HG03095 (cell line): ENCODE measurements around the gene SLC1A7.
"Not testable (repeated sequence)": the region's sequence is repeated elsewhere in the genome, so short reads cannot be mapped to it uniquely, and the experiment has no call there.

Source experiments
- ATAC-seq: cut with Tn5 transposase; IDR thresholded peaks from one replicate; pipeline ENCODE4 v1.9.1; 2021; ENCODE audit warnings: moderate library complexity; ENCODE audit not compliant: unreplicated experiment

The SLC1A7 gene

GRCh38 chr1:53142226-53142853 is at the start of gene SLC1A7:
SLC1A7 (minus strand) TSS chr1:53142638; CDS start chr1:53142449, 189 bp downstream.
- ATAC-seq, result no peak

- ATAC-seq, result no peak
Observed at GRCh38 chr1:53190210-53190611, 47.8 kb upstream of the SLC1A7 start.

- ATAC-seq, result no peak
Observed at GRCh38 chr1:53189061-53189460, 46.6 kb upstream of the SLC1A7 start.

- ATAC-seq, result no peak
Observed at GRCh38 chr1:53188099-53188498, 45.7 kb upstream of the SLC1A7 start.

- no peak for ATAC-seq
Observed at GRCh38 chr1:53187401-53187800, 45.0 kb upstream of the SLC1A7 start.

- ATAC-seq, result no peak
Observed at GRCh38 chr1:53186533-53186932, 44.1 kb upstream of the SLC1A7 start.

- ATAC-seq, result not testable (repeated sequence)
Observed at GRCh38 chr1:53185955-53186297, 43.5 kb upstream of the SLC1A7 start.

- no peak for ATAC-seq
Observed at GRCh38 chr1:53183095-53183990, 40.9 kb upstream of the SLC1A7 start.

- ATAC-seq, result no peak
Observed at GRCh38 chr1:53182716-53183094, 40.3 kb upstream of the SLC1A7 start.

GRCh38 chr1:53182111-53182593 is 39.7 kb upstream of the SLC1A7 start:
- no peak for ATAC-seq

- ATAC-seq, result no peak
Observed at GRCh38 chr1:53180951-53181350, 38.5 kb upstream of the SLC1A7 start.

- ATAC-seq, result no peak
Observed at GRCh38 chr1:53180226-53180625, 37.8 kb upstream of the SLC1A7 start.

GRCh38 chr1:53176452-53177208 is 34.2 kb upstream of the SLC1A7 start:
- no peak for ATAC-seq

- no peak for ATAC-seq
Observed at GRCh38 chr1:53174971-53175913, 32.8 kb upstream of the SLC1A7 start.

- ATAC-seq, result no peak
Observed at GRCh38 chr1:53172426-53173128, 30.1 kb upstream of the SLC1A7 start.

GRCh38 chr1:53166912-53167311 is 24.5 kb upstream of the SLC1A7 start:
- ATAC-seq, result no peak

- no peak for ATAC-seq
Observed at GRCh38 chr1:53166366-53166765, 23.9 kb upstream of the SLC1A7 start.

GRCh38 chr1:53165408-53165961 is 23.0 kb upstream of the SLC1A7 start:
- ATAC-seq, result no peak

GRCh38 chr1:53163291-53163768 is 20.9 kb upstream of the SLC1A7 start:
- ATAC-seq, result no peak
